ENCODE measurements around the gene CEBPA.
A peak's percentile ranks its signal among the peaks of the same experiment; 100 is the strongest.

CEBPA gene

GRCh38 chr19:33273881-33274662 lies 28.3 kb downstream of the CEBPA start:
- peak in 2 of 3 donors; percentile 24 to 46 for DNase-seq (ENCODE audit: low read depth in 3 of 3)

- no peak for DNase-seq (ENCODE audit: low read depth in 3 of 3)
Measured at GRCh38 chr19:33273065-33273736, 29.1 kb downstream of the CEBPA start.

GRCh38 chr19:33271246-33272021 lies 30.9 kb downstream of the CEBPA start:
- DNase-seq (ENCODE audit: low read depth in 3 of 3) = no peak

GRCh38 chr19:33270769-33271168 lies 31.6 kb downstream of the CEBPA start:
- no peak for DNase-seq (ENCODE audit: low read depth in 3 of 3)

- DNase-seq (ENCODE audit: low read depth in 3 of 3) = no peak
Measured at GRCh38 chr19:33269016-33269415, 33.3 kb downstream of the CEBPA start.

- DNase-seq (ENCODE audit: low read depth in 3 of 3) = no peak
Measured at GRCh38 chr19:33268162-33268991, 34.0 kb downstream of the CEBPA start.

- DNase-seq (ENCODE audit: low read depth in 3 of 3) = no peak
Measured at GRCh38 chr19:33267706-33268105, 34.6 kb downstream of the CEBPA start.

- DNase-seq (ENCODE audit: low read depth in 3 of 3) = no peak
Measured at GRCh38 chr19:33266974-33267484, 35.3 kb downstream of the CEBPA start.

- DNase-seq (ENCODE audit: low read depth in 3 of 3) = no peak
Measured at GRCh38 chr19:33264881-33265445, 37.4 kb downstream of the CEBPA start.

GRCh38 chr19:33263325-33264023 lies 38.9 kb downstream of the CEBPA start:
- DNase-seq (ENCODE audit: low read depth in 3 of 3) = no peak

- DNase-seq (ENCODE audit: low read depth in 3 of 3) = no peak
Measured at GRCh38 chr19:33261511-33262189, 40.7 kb downstream of the CEBPA start.

GRCh38 chr19:33260628-33261418 lies 41.5 kb downstream of the CEBPA start:
- no peak for DNase-seq (ENCODE audit: low read depth in 3 of 3)

GRCh38 chr19:33259539-33259938 lies 42.8 kb downstream of the CEBPA start:
- no peak for DNase-seq (ENCODE audit: low read depth in 3 of 3)

GRCh38 chr19:33257828-33258227 lies 44.5 kb downstream of the CEBPA start:
- no peak for DNase-seq (ENCODE audit: low read depth in 3 of 3)

- no peak for DNase-seq (ENCODE audit: low read depth in 3 of 3)
Measured at GRCh38 chr19:33256261-33256660, 46.1 kb downstream of the CEBPA start.

- DNase-seq (ENCODE audit: low read depth in 3 of 3) = no peak
Measured at GRCh38 chr19:33255781-33256180, 46.6 kb downstream of the CEBPA start.

- DNase-seq (ENCODE audit: low read depth in 3 of 3) = no peak
Measured at GRCh38 chr19:33254245-33254824, 48.0 kb downstream of the CEBPA start.

GRCh38 chr19:33252971-33253370 lies 49.4 kb downstream of the CEBPA start:
- no peak for DNase-seq (ENCODE audit: low read depth in 3 of 3)

All from stimulated activated CD4-positive, alpha-beta T cell treated with anti-CD3 and anti-CD28 coated beads, TNF-alpha, amount 100 ng/mL, for 48 hours (primary cell).